ENCODE data around the gene SPTLC3. TPM values are rescaled to one million over a fixed set of nuclear protein-coding genes. Genes with fewer than 3 reads are reported as not detected.

The SPTLC3 gene
- total and polyA plus RNA-seq, 2 of the 13 experiments (the other 11 are each of a cell fraction or from before 2014, with no cell fraction given) = 20.5 to 95.6 TPM

DNA sequence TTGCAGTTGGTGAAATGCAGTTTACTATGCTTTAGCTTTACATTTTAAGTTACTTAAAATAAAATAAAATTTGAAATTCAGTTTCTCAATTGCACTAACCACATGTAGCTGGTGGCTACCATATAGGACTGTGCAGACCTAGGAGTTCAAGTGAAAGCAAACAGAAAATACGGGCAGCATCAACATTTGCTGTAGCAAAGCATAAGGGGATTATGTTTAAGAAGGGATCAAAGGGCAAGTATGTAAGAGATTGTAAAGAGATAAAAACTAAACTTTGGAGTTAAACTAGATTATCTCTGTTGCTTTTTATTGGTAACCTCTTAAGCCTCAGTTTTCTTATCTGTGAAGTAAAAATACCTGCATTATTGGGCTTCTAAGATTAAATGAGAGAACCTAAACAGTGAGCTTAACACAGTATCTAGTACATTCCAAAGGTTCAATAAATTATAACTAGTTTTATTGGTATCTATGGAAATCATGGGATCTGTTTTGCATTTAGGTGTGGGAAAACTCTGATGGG, 81.2 kb downstream of the SPTLC3 start (continued):
- TF ChIP-seq MLXIP (CRISPR knock-in tag; IDR thresholded peaks at IDR 0.05; ENCODE audit: borderline replicate concordance) = no peak
- TF ChIP-seq, protein P1, sequence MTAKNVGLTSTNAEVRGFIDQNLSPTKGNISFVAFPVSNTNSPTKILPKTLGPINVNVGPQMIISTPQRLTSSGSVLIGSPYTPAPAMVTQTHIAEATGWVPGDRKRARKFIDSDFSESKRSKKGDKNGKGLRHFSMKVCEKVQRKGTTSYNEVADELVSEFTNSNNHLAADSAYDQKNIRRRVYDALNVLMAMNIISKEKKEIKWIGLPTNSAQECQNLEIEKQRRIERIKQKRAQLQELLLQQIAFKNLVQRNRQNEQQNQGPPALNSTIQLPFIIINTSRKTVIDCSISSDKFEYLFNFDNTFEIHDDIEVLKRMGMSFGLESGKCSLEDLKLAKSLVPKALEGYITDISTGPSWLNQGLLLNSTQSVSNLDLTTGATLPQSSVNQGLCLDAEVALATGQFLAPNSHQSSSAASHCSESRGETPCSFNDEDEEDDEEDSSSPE (CRISPR knock-in tag; IDR thresholded peaks at IDR 0.05) = peak; percentile 60
- no peak for TF ChIP-seq NBN (conservative IDR thresholded peaks at IDR 0.05)
- no peak for TF ChIP-seq ZNF839 (CRISPR knock-in tag; IDR thresholded peaks at IDR 0.05; ENCODE audit: borderline replicate concordance)
- TF ChIP-seq NFKBIZ (CRISPR knock-in tag; IDR thresholded peaks at IDR 0.05) = peak; percentile 85
- TF ChIP-seq ZNF546 (CRISPR knock-in tag; conservative IDR thresholded peaks at IDR 0.05) = no peak
- TF ChIP-seq SAP130 (CRISPR knock-in tag; IDR thresholded peaks at IDR 0.05; ENCODE audit: low read depth) = peak; percentile 80
- TF ChIP-seq EZH2 (conservative IDR thresholded peaks at IDR 0.05; ENCODE audit: low read depth, low read length) = no peak
- TF ChIP-seq CENPT (CRISPR knock-in tag; IDR thresholded peaks at IDR 0.05; ENCODE audit: low read depth) = no peak
- TF ChIP-seq ZNF775 (CRISPR knock-in tag; IDR thresholded peaks at IDR 0.05; ENCODE audit: borderline replicate concordance) = no peak
- no peak for TF ChIP-seq ZBTB26 (CRISPR knock-in tag; IDR thresholded peaks at IDR 0.05; ENCODE audit: borderline replicate concordance)
- no peak for TF ChIP-seq GPN1 (CRISPR knock-in tag; IDR thresholded peaks at IDR 0.05; ENCODE audit: borderline replicate concordance)
- TF ChIP-seq ZBTB37 (CRISPR knock-in tag; IDR thresholded peaks at IDR 0.05) = no peak
- TF ChIP-seq DNMT3B (CRISPR knock-in tag; conservative IDR thresholded peaks at IDR 0.05) = no peak
- no peak for TF ChIP-seq GLMP (CRISPR knock-in tag; IDR thresholded peaks at IDR 0.05; ENCODE audit: borderline replicate concordance)
- TF ChIP-seq, protein P2, sequence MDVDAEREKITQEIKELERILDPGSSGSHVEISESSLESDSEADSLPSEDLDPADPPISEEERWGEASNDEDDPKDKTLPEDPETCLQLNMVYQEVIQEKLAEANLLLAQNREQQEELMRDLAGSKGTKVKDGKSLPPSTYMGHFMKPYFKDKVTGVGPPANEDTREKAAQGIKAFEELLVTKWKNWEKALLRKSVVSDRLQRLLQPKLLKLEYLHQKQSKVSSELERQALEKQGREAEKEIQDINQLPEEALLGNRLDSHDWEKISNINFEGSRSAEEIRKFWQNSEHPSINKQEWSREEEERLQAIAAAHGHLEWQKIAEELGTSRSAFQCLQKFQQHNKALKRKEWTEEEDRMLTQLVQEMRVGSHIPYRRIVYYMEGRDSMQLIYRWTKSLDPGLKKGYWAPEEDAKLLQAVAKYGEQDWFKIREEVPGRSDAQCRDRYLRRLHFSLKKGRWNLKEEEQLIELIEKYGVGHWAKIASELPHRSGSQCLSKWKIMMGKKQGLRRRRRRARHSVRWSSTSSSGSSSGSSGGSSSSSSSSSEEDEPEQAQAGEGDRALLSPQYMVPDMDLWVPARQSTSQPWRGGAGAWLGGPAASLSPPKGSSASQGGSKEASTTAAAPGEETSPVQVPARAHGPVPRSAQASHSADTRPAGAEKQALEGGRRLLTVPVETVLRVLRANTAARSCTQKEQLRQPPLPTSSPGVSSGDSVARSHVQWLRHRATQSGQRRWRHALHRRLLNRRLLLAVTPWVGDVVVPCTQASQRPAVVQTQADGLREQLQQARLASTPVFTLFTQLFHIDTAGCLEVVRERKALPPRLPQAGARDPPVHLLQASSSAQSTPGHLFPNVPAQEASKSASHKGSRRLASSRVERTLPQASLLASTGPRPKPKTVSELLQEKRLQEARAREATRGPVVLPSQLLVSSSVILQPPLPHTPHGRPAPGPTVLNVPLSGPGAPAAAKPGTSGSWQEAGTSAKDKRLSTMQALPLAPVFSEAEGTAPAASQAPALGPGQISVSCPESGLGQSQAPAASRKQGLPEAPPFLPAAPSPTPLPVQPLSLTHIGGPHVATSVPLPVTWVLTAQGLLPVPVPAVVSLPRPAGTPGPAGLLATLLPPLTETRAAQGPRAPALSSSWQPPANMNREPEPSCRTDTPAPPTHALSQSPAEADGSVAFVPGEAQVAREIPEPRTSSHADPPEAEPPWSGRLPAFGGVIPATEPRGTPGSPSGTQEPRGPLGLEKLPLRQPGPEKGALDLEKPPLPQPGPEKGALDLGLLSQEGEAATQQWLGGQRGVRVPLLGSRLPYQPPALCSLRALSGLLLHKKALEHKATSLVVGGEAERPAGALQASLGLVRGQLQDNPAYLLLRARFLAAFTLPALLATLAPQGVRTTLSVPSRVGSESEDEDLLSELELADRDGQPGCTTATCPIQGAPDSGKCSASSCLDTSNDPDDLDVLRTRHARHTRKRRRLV (CRISPR knock-in tag; IDR thresholded peaks at IDR 0.05) = no peak
- no peak for TF ChIP-seq FOXK2 (IDR thresholded peaks at IDR 0.05)
